Endothelial cell of umbilical vein (primary cell): ENCODE data around the gene SKOR2.

Source experiments
- EZH2 ChIP-seq: IDR thresholded peaks from 2 replicates; pipeline ENCODE4 v1.6.1; 2012; ENCODE audit warnings: borderline replicate concordance, low read depth, mild to moderate bottlenecking, moderate library complexity, low read length, inconsistent platforms; ENCODE audit not compliant: severe bottlenecking
- MAX ChIP-seq: IDR thresholded peaks from 2 replicates; pipeline ENCODE4 v1.6.1; 2011; ENCODE audit not compliant: insufficient read depth, insufficient read length
- POLR2A ChIP-seq: IDR thresholded peaks from 2 replicates; pipeline ENCODE4 v1.6.1; 2012; ENCODE audit warnings: low read depth, mild to moderate bottlenecking, control low read depth, low read length
- POLR2AphosphoS5 ChIP-seq: IDR thresholded peaks from 2 replicates; pipeline ENCODE4 v1.6.1; 2012; ENCODE audit warnings: low read depth, mild to moderate bottlenecking, control low read depth, low read length, moderate library complexity; ENCODE audit not compliant: insufficient read depth
- TF ChIP-seq, protein P1 (sequence below), 2 donors: IDR thresholded peaks; 1 replicate in 1 of 2; 2 replicates in 1 of 2; pipeline ENCODE4 v1.5.1; 2011; ENCODE audit warnings: low read length in 2 of 2, mild to moderate bottlenecking in 2 of 2, moderate library complexity in 2 of 2, control low read depth in 1 of 2, inconsistent platforms in 1 of 2, low read depth in 1 of 2; ENCODE audit not compliant: insufficient read depth in 1 of 2; ENCODE audit errors: extremely low read depth in 1 of 2

DNA sequence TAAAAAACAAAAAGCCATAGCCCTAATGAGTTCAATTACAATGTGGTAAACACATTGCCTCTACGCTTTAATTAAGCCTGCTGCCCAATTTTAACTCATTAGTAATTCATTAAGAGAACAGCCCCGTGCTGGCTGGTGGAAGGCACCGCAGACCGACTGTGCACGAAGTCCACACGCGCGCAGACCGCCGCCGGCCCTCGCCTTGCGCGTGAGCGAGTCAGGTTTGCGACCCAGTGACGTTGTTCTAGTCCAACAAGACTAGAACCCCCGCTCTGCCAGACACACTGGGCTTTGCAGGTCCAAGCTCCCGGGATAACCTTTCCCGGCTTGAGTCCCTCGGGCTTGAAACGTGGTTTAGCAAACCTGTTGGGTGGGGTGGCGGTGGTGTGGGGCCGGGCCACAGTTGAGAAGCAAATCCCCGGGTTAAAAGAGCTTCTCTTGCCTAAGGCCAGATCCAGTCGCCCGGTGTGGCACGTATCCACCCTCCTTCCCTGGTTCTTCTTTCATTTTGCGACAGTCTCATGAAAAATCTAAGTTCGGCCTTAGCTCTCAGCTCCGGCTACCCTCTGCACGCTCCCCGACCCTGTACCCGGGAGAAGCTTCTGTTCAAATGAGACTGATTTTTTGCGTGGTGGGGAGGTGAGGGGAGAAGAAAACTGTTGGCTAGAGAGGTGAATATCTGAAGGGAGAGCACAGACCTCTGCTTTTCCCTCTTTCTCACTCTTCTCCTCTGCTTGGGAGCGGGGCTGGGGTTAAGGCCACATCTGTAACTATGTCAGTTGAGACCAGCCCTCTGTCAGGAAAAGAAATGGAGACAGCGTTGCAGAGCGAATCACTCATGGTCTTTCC, 11.1 kb upstream of the SKOR2 start:
- TF ChIP-seq, protein P1, sequence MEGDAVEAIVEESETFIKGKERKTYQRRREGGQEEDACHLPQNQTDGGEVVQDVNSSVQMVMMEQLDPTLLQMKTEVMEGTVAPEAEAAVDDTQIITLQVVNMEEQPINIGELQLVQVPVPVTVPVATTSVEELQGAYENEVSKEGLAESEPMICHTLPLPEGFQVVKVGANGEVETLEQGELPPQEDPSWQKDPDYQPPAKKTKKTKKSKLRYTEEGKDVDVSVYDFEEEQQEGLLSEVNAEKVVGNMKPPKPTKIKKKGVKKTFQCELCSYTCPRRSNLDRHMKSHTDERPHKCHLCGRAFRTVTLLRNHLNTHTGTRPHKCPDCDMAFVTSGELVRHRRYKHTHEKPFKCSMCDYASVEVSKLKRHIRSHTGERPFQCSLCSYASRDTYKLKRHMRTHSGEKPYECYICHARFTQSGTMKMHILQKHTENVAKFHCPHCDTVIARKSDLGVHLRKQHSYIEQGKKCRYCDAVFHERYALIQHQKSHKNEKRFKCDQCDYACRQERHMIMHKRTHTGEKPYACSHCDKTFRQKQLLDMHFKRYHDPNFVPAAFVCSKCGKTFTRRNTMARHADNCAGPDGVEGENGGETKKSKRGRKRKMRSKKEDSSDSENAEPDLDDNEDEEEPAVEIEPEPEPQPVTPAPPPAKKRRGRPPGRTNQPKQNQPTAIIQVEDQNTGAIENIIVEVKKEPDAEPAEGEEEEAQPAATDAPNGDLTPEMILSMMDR (IDR thresholded peaks at IDR 0.05; ENCODE audit: extremely low read depth in 1 of 2, insufficient read depth in 1 of 2, low read depth in 1 of 2, low read length in 2 of 2): no peak
- peak; percentile 58 for TF ChIP-seq EZH2
- no peak for TF ChIP-seq POLR2A
- no peak for TF ChIP-seq POLR2AphosphoS5
- no peak for TF ChIP-seq MAX
